ENCODE data around the gene PLA2G2C. TPM values are rescaled to one million over a fixed set of nuclear protein-coding genes. Genes with fewer than 3 reads are reported as not detected.

The PLA2G2C gene
- total and polyA plus RNA-seq, 4 experiments from 2014 or later, result not detected

DNA sequence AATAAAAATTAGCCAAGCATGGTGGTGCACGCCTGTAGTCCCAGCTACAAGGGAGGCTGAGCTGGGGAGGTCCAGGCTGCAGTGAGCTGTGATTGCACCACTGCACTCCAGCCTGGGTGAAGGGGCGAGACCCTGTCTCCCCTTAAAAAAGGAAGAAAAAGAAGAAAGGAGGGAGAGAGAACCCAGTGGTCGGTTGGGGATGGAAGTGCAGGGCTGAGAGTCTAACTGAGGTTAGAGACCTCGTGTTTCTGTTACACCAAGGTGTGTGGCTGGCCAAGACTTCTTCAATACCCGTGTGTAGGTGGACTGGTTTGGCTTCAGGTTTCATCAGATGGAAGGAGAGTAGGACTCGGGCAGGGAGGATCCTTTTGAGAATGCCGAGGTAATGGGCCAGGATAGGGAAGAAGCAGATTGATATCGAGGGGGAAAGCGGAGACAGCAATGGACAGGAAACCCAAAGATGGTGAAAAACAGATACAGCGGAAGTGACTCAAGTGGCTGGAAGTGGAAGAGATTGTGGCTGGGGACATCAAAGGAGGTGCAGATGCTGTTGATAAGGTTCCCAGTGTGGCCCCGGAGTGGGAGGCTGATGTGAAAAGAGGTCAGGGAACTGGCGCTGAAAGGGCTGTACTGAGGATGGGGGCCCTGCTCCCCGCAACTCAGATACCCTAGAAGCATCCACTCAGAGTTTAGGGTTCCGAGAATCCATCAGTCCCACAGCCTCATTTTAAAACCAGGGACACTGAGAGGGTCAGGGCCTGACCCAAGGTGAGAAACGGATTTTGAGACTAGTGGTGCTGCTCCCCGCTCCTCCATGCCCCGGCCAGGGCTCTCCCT lies 1.1 kb downstream of the PLA2G2C start:
- Histone ChIP-seq H3K9me3 (ENCODE audit: control insufficient read depth in 1 of 2, low read length in 2 of 2) (no peaks in the 10 kb centered on the region), H3K4me1 (ENCODE audit: insufficient read depth, low read length) (peaks cover 47% of the 10 kb centered on the region), H3K36me3 (ENCODE audit: insufficient read depth, low read length) (no peaks in the 10 kb centered on the region), H3K27me3 (ENCODE audit: insufficient read depth, low read length) (no peaks in the 10 kb centered on the region), H3K4me3 (ENCODE audit: low read length in 2 of 2) (peak overlapping the region; percentile 49 to 56), H3K27ac (ENCODE audit: low read depth, low read length) (peak overlapping the region; percentile 35)
- intact Hi-C loops (cut with micrococcal nuclease), result no loop called here
- peaks cover 0 to 3% of the 10 kb centered on the region in 2 donors for H3K27me3 Mint-ChIP-seq
- ChIA-PET CTCF (ENCODE audit: partially characterized antibody) (interaction anchor here (1.4 kb wide), 1 partner anchor 9 kb away, joined by 4 read pairs; no protein-coding TSS in a partner anchor), POLR2A (ENCODE audit: partially characterized antibody) (no interaction called here)
- peaks cover 35 to 59% (median 45%) of the 10 kb centered on the region in 4 donors for H3K4me1 Mint-ChIP-seq
- no peaks in the 10 kb centered on the region for H3K36me3 Mint-ChIP-seq
- H3K4me3 Mint-ChIP-seq, result peak overlapping the region; percentile 80 to 89 (median 86)
- peak overlapping the region; percentile 77 to 90 (median 84) for H3K27ac Mint-ChIP-seq
- no peaks in the 10 kb centered on the region for H3K9me3 Mint-ChIP-seq
- DNase-seq, result peak; percentile 64 to 81 (median 71)

DNA sequence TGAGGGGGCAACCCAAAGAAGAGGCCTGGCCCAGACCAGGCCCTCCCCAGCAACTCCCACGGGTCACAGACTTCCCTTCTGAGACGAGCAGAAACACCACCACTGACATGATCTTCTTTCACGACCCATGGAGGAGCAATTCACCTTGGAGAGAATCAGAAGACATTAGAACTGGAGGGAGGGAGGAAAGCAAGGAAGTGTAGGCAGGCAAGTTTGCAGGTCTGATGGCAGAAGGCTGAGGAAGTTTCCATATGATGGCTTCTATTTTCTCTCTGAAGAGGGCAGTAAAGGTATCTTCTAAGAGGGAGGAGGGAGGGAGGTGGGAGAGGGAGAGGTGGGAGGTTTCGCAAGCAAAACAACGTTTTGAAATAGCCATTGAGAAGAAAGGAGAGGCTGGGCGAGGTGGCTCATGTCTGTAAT lies 1.8 kb downstream of the PLA2G2C start:
- POLR2A ChIA-PET (ENCODE audit: partially characterized antibody), result no interaction called here
- Histone ChIP-seq H3K36me3 (ENCODE audit: insufficient read depth, low read length) (no peaks in the 10 kb centered on the region), H3K9me3 (ENCODE audit: control insufficient read depth in 1 of 2, low read length in 2 of 2) (no peaks in the 10 kb centered on the region), H3K27ac (ENCODE audit: low read depth, low read length) (no peak overlapping the region), H3K4me1 (ENCODE audit: insufficient read depth, low read length) (peaks cover 47% of the 10 kb centered on the region), H3K4me3 (ENCODE audit: low read length in 2 of 2) (no peak overlapping the region), H3K27me3 (ENCODE audit: insufficient read depth, low read length) (no peaks in the 10 kb centered on the region)
- peaks cover 0 to 3% of the 10 kb centered on the region in 2 donors for H3K27me3 Mint-ChIP-seq
- no peaks in the 10 kb centered on the region for H3K36me3 Mint-ChIP-seq
- H3K9me3 Mint-ChIP-seq, result no peaks in the 10 kb centered on the region
- CTCF ChIA-PET (ENCODE audit: partially characterized antibody), result interaction anchor here (1.1 to 1.4 kb wide), 2 partner anchors 9 to 10 kb away, joined by 4 to 5 read pairs; no protein-coding TSS in a partner anchor
- peak overlapping the region in 7 of 8 donors; percentile 0 to 89 (median 85) for H3K4me3 Mint-ChIP-seq
- H3K27ac Mint-ChIP-seq, result peak overlapping the region in 6 of 7 donors; percentile 34 to 80 (median 48)
- intact Hi-C loops (cut with micrococcal nuclease), result no loop called here
- no peak for DNase-seq
- H3K4me1 Mint-ChIP-seq, result peaks cover 36 to 59% (median 45%) of the 10 kb centered on the region in 4 donors

- no peak for DNase-seq
- Mint-ChIP-seq H3K27ac (peak overlapping the region in 5 of 7 donors; percentile 44 to 80 (median 77)), H3K36me3 (no peaks in the 10 kb centered on the region), H3K27me3 (peaks cover 0 to 2% of the 10 kb centered on the region in 2 donors), H3K4me3 (peak overlapping the region in 7 of 8 donors; percentile 7 to 89 (median 41)), H3K4me1 (peaks cover 36 to 53% (median 44%) of the 10 kb centered on the region in 4 donors), H3K9me3 (no peaks in the 10 kb centered on the region)
- intact Hi-C loops (cut with micrococcal nuclease), result no loop called here
- ChIA-PET CTCF (ENCODE audit: partially characterized antibody) (interaction anchor here (1.1 to 1.6 kb wide), 5 partner anchors 10 to 32 kb away, joined by 3 to 6 read pairs (median 5); no protein-coding TSS in a partner anchor), POLR2A (ENCODE audit: partially characterized antibody) (no interaction called here)
- no peak overlapping the region for H3K4me3 ChIP-seq (ENCODE audit: low read length in 2 of 2)
- H3K36me3 ChIP-seq (ENCODE audit: insufficient read depth, low read length), result no peaks in the 10 kb centered on the region
- H3K27me3 ChIP-seq (ENCODE audit: insufficient read depth, low read length), result no peaks in the 10 kb centered on the region
- no peak overlapping the region for H3K27ac ChIP-seq (ENCODE audit: low read depth, low read length)
- peaks cover 42% of the 10 kb centered on the region for H3K4me1 ChIP-seq (ENCODE audit: insufficient read depth, low read length)
- no peaks in the 10 kb centered on the region for H3K9me3 ChIP-seq (ENCODE audit: control insufficient read depth in 1 of 2, low read length in 2 of 2)
Observed at GRCh38 chr1:20183616-20184271, 2.6 kb downstream of the PLA2G2C start.

DNA sequence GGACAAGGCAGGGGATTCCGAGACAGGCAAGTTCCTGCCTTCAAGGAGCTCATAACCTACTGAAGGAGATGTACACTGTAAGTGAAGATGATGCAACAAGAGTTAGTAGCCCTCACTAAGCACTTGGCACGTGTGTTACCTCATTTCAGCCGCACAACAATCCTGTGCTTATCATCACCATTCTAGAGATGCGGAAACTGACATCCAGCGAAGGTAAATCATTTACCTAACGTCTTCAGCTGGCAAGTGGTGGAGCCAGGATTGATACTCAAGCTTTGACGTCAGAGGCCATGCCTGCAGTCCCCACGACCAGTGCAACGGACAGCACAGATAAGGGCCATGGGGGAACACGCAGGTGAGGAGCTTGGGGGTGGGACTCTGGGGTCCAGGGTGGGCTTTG lies 3.3 kb downstream of the PLA2G2C start:
- H3K4me3 ChIP-seq (ENCODE audit: low read length in 2 of 2), result no peak overlapping the region
- no peaks in the 10 kb centered on the region for H3K9me3 ChIP-seq (ENCODE audit: control insufficient read depth in 1 of 2, low read length in 2 of 2)
- Mint-ChIP-seq H3K27ac (peak overlapping the region in 2 of 7 donors; percentile 77 to 80), H3K9me3 (no peaks in the 10 kb centered on the region), H3K27me3 (no peaks in the 10 kb centered on the region), H3K36me3 (no peaks in the 10 kb centered on the region), H3K4me3 (peak overlapping the region in 1 of 8 donors; percentile 12), H3K4me1 (peaks cover 31 to 46% (median 38%) of the 10 kb centered on the region in 4 donors)
- no peak overlapping the region for H3K27ac ChIP-seq (ENCODE audit: low read depth, low read length)
- H3K36me3 ChIP-seq (ENCODE audit: insufficient read depth, low read length), result no peaks in the 10 kb centered on the region
- intact Hi-C loops (cut with micrococcal nuclease), result no loop called here
- peaks cover 35% of the 10 kb centered on the region for H3K4me1 ChIP-seq (ENCODE audit: insufficient read depth, low read length)
- H3K27me3 ChIP-seq (ENCODE audit: insufficient read depth, low read length), result no peaks in the 10 kb centered on the region
- POLR2A ChIA-PET (ENCODE audit: partially characterized antibody), result no interaction called here
- CTCF ChIA-PET (ENCODE audit: partially characterized antibody), result interaction anchor here (0.6 to 6.3 kb wide), 5 partner anchors 11 to 265 kb away, joined by 3 to 58 read pairs (median 5); no protein-coding TSS in a partner anchor
- no peak for DNase-seq

GRCh38 chr1:20182415-20182814 lies 3.9 kb downstream of the PLA2G2C start:
- peaks cover 29% of the 10 kb centered on the region for H3K4me1 ChIP-seq (ENCODE audit: insufficient read depth, low read length)
- no peak overlapping the region for H3K27ac ChIP-seq (ENCODE audit: low read depth, low read length)
- no peak for DNase-seq

DNA sequence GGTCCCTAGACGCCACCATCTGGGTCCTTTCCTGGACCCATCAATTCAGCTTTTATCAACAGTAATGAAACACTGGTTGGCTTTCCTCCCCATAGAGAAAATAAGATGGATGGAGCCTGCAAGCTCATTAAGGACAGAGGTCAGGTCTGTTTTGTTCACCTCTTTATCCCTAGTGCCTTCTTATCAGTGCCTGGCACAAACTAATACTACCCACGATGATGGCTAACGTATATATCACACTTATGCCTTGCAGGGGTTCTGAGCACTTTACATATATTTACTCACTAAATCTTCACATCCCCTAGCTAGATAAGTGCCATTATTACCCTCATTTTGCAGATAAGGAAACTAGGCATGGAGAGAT lies 5.5 kb downstream of the PLA2G2C start:
- H3K36me3 ChIP-seq (ENCODE audit: insufficient read depth, low read length), result no peaks in the 10 kb centered on the region
- Mint-ChIP-seq H3K4me1 (peaks cover 14 to 27% (median 19%) of the 10 kb centered on the region in 4 donors), H3K27ac (no peak overlapping the region), H3K9me3 (no peaks in the 10 kb centered on the region), H3K27me3 (no peaks in the 10 kb centered on the region), H3K36me3 (no peaks in the 10 kb centered on the region), H3K4me3 (no peak overlapping the region)
- no peaks in the 10 kb centered on the region for H3K9me3 ChIP-seq (ENCODE audit: control insufficient read depth in 1 of 2, low read length in 2 of 2)
- H3K27me3 ChIP-seq (ENCODE audit: insufficient read depth, low read length), result no peaks in the 10 kb centered on the region
- ChIA-PET CTCF (ENCODE audit: partially characterized antibody) (interaction anchor here (3.3 to 6.3 kb wide), 2 partner anchors 13 to 29 kb away, joined by 15 to 58 read pairs; no protein-coding TSS in a partner anchor), POLR2A (ENCODE audit: partially characterized antibody) (no interaction called here)
- H3K4me3 ChIP-seq (ENCODE audit: low read length in 2 of 2), result no peak overlapping the region
- peaks cover 17% of the 10 kb centered on the region for H3K4me1 ChIP-seq (ENCODE audit: insufficient read depth, low read length)
- DNase-seq, result no peak
- intact Hi-C loops (cut with micrococcal nuclease), result no loop called here
- no peak overlapping the region for H3K27ac ChIP-seq (ENCODE audit: low read depth, low read length)

More at GRCh38 chr1:20182415-20182814, 3.9 kb downstream of the PLA2G2C start:
- intact Hi-C loops (cut with micrococcal nuclease), result no loop called here
- Mint-ChIP-seq H3K4me1 (peaks cover 25 to 40% (median 32%) of the 10 kb centered on the region in 4 donors), H3K4me3 (no peak overlapping the region), H3K27me3 (no peaks in the 10 kb centered on the region), H3K9me3 (no peaks in the 10 kb centered on the region), H3K27ac (peak overlapping the region in 1 of 7 donors; percentile 43), H3K36me3 (no peaks in the 10 kb centered on the region)
- no peaks in the 10 kb centered on the region for H3K36me3 ChIP-seq (ENCODE audit: insufficient read depth, low read length)
- no peaks in the 10 kb centered on the region for H3K9me3 ChIP-seq (ENCODE audit: control insufficient read depth in 1 of 2, low read length in 2 of 2)
- ChIA-PET CTCF (ENCODE audit: partially characterized antibody) (interaction anchor here (1.1 to 6.3 kb wide), 5 partner anchors 11 to 30 kb away, joined by 3 to 58 read pairs (median 5); no protein-coding TSS in a partner anchor), POLR2A (ENCODE audit: partially characterized antibody) (no interaction called here)
- H3K4me3 ChIP-seq (ENCODE audit: low read length in 2 of 2), result no peak overlapping the region
- no peaks in the 10 kb centered on the region for H3K27me3 ChIP-seq (ENCODE audit: insufficient read depth, low read length)

Measured in CD4-positive, alpha-beta memory T cell (primary cell).